Raji (cell line): Measurements from ENCODE around the gene FILIP1.

Experiments used
- POLR2A ChIP-seq: IDR thresholded peaks from 2 replicates; pipeline ENCODE4 v1.6.1; 2011; ENCODE audit warnings: low read depth, low read length, control low read depth; ENCODE audit not compliant: insufficient read depth

FILIP1 gene

GRCh38 chr6:75351570-75351969 lies 142.0 kb downstream of the FILIP1 start:
- TF ChIP-seq POLR2A: no peak

DNA sequence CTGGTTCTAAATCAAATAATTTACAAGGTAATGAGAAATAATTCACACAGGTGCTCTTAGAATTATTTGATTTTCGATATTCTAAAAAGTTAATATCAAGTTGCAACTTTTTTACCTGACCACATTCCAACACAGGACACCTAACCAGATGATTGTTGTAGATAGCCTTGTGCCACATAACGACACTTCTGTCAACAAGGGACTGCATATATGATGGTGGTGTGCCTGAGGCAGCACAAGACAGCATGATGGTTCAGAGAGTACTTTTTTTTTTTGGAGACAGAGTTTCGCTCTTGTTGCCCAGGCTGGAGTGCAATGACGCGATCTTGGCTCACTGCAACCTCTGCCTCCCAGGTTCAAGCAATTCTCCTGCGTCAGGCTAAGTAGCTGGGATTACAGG lies 142.8 kb downstream of the FILIP1 start:
- TF ChIP-seq POLR2A: no peak

DNA sequence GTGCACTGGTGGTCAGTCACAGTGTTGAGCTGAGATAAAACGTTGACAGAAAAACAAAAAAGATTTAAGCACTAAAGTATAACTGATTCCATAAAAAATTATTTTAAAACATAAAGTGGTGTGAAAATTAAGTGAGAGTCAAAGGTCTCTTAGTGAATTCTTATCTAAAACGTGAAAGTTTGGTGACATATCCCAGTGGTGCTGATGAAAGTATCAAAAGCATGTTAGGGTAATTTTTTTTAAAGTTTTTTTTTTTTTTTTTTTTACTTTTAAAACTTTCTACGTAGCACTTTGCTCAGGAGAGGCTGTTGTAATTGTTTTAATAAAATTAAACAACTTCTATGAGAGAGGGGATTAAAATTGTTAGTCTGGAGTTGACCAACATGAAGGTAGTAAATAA lies 143.4 kb downstream of the FILIP1 start:
- no peak for TF ChIP-seq POLR2A

DNA sequence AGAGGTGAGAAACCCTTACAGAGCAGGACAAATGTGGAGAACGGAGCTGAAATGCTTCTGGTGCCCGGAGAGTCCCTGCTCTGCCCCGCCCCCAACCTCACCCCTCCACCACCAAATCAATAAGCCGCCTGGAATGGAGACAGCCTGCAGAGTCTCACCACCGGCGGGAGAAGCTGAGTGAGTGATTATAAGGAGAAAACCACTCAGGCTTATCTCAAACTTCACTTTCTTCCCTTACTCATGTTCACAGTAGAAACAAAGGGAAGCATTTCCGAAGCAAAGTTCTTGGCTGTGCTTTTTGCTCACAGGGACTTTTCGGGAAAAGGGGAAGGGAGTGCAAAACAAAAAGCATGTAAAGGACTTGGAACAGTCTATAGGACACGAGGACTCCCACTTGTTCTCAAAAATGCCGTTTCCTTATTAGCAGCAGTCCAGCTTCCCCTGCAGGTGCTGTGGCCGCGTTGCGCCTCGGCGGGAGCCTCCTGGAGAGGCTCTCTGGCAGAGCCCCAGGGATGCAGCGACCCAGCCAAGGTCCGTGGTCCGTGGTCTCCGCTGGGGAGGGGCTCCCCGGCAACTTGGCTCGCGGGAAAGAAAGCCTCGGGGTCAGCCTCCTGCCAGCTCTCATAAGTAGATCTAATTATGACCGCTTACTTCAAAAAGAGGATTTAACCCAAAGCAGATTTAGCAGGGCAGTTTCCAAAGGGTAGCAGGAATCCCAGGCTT lies 144.2 kb downstream of the FILIP1 start:
- TF ChIP-seq POLR2A: no peak

DNA sequence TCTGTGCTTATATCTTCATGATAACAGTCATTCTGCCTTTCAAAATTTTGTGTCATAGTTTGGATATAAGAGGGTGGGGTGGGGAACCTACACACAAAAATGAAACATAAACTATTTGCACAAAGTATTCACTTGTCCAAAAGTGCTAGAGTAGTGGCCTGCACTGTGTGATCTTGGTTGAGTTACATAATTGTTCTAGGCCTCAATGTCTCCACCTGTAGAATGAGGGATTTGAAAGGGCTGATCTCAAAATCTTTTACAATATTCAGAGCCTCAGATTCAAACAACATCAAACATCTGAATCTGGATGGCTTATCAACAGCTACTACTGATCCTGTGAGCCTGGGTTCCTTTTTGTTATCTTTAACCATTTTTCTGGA lies 144.7 kb downstream of the FILIP1 start:
- no peak for TF ChIP-seq POLR2A

GRCh38 chr6:75347898-75348610 lies 145.5 kb downstream of the FILIP1 start:
- TF ChIP-seq POLR2A: no peak

- no peak for TF ChIP-seq POLR2A
Measured at GRCh38 chr6:75345413-75345812, 148.2 kb downstream of the FILIP1 start.

- TF ChIP-seq POLR2A: no peak
Measured at GRCh38 chr6:75344455-75344854, 149.1 kb downstream of the FILIP1 start.

DNA sequence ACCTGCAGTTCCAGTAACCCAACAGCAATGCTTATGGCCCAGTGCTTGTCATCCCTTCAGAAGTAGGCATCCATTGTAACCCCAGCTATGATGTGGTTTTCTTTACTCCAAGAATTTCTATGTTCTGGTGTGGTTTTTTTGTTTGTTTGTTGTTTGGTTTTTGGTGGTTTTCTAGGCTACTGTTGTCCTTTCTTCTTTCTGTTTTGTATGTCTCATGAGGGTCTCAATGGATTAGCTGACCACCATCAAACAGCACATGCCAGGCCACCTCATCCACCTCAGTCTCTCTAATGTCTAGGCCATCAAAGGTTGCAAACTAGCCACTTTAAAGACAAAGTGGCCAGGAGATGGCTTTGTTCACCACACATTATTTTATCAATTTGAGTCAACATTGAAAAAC lies 149.6 kb downstream of the FILIP1 start:
- TF ChIP-seq POLR2A: no peak

GRCh38 chr6:75337835-75338580 lies 155.6 kb downstream of the FILIP1 start:
- TF ChIP-seq POLR2A: no peak

DNA sequence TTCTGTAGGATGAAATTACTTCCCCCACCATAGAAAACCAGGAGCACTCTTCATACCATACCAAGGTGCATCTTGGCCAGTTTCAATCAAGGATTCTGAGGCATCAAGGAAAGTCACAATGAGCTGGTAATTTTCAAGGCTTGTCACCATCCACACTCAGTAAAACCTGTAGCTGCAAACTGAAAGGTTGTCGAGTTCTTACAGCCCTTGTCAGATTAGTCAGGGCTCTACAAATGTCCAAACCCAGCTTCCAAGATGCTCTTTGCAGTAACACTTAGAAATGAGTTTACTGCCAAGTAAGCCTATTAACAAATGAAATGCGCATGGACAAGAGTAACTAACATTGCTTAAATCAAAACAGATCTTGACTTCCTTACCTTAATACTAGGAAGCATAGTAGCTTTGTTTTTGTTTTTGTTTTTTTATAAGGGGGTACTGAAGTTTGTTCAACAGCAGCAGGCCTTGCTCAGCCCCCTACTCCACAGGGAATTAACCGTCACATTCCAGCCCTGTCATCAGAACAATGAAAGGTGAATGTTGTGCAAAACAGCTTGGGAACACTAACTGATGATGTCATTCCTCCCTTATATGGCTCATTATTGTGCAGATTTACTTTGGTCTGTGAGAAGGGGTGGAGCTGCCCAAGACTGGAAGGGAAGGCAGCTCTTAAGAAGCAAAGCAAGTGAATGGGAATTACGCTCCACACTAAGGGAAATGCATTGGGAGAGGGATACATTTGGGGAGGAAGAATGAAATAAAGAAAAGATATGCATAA lies 159.1 kb downstream of the FILIP1 start:
- TF ChIP-seq POLR2A: no peak

- TF ChIP-seq POLR2A: no peak
Measured at GRCh38 chr6:75333676-75334200, 159.9 kb downstream of the FILIP1 start.

DNA sequence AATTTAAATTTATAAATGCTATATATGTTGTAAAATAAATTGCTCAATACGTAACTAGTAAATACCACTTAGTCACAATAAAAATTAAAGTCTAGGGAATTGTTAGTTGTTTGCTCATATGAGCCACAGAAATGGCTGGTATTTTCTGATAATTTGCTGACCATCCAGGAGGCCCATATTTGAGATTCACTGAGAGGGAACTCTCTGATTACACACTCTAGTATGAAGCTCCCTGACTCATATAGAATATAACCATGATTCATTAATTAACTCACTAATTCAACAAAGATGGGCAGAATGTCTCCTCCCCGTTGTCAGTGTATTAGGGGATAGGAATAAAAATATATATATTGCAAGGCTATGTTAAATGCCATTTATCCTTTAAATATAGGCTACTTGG lies 162.4 kb downstream of the FILIP1 start:
- no peak for TF ChIP-seq POLR2A

GRCh38 chr6:75329703-75330102 lies 163.9 kb downstream of the FILIP1 start:
- no peak for TF ChIP-seq POLR2A

DNA sequence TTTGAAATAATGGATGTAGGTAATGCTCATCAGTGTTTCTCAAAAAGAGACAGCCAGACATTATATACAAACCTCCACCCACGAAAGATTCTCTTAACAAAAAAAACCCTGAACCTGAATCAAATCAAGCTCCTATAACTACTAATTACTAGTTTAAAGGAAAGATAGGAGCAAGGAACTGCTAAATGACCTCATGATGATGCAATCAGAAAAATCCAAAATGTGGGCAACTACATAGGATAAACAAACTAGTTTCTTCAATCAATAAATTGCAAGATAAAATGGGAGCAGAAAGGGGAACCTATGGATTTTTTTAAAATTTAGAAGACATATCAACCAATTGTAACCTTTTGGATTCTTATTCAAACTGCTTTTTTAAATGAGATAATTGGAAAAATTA lies 165.8 kb downstream of the FILIP1 start:
- no peak for TF ChIP-seq POLR2A
